Left ventricle myocardium inferior (tissue), 1 donor: ENCODE measurements around the gene PTGDR2. TPM values are rescaled to one million over a fixed set of nuclear protein-coding genes. Genes with fewer than 3 reads are reported as not detected.

Source experiments
- total RNA-seq: library from RNA; stranded (reverse); fragmentation: NEBNext Ultra II Directional; extraction: Animal tissue kit (Norgen Biotek cat#: 25700); gene quantifications from one replicate; pipeline ENCODE4 v1.2.1, GENCODE V29; 2021
- donor health status: DM: no; HTN: yes; CAD: no; lungs with severe emphysema.

PTGDR2 gene
- total RNA-seq, 1 donor from 2014 or later = 2.3 TPM

Other genes with a start within 250 kb of the PTGDR2 start
- not detected for gene MS4A8, start 156.3 kb downstream of the PTGDR2 start, total RNA-seq
- gene MS4A18, start 131.2 kb downstream of the PTGDR2 start, total RNA-seq = not detected
- not detected for gene MS4A15, start 99.1 kb downstream of the PTGDR2 start, total RNA-seq
- not detected for gene MS4A10, start 70.6 kb downstream of the PTGDR2 start, total RNA-seq
- gene CCDC86, start 13.8 kb downstream of the PTGDR2 start, total RNA-seq = 9.3 TPM
- not detected for gene ZP1, start 11.6 kb upstream of the PTGDR2 start, total RNA-seq
- gene PRPF19, start 50.6 kb upstream of the PTGDR2 start, total RNA-seq = 36.5 TPM
- 86.7 TPM for gene TMEM109, start 58.2 kb upstream of the PTGDR2 start, total RNA-seq
- 6.4 TPM for gene TMEM132A, start 68.5 kb upstream of the PTGDR2 start, total RNA-seq
- 15.4 TPM for gene SLC15A3, start 96.2 kb upstream of the PTGDR2 start, total RNA-seq
- 0.47 TPM for gene CD6, start 115.7 kb upstream of the PTGDR2 start, total RNA-seq
- gene CD5, start 246.5 kb upstream of the PTGDR2 start, total RNA-seq = 0.30 TPM